Suprapubic skin (tissue), 3 donors: Measurements from ENCODE around the gene TBC1D1.

ENCODE experiments used
- POLR2A ChIP-seq, 2 donors: fragments of 450-650 bp; IDR thresholded peaks; one replicate each; pipeline ENCODE4 v1.6.1; 2017; ENCODE audit warnings: antibody characterized with exemption in 2 of 2, mild to moderate bottlenecking in 2 of 2, moderate library complexity in 2 of 2
- TF ChIP-seq, protein P1 (sequence below), 2 donors: fragments of 200-600 bp in 1 of 2; fragments of 450-650 bp in 1 of 2; sonication (generic) in 1 of 2; IDR thresholded peaks; one replicate each; pipeline ENCODE4 v1.5.1; 2016 to 2019; ENCODE audit warnings: antibody characterized with exemption in 2 of 2, mild to moderate bottlenecking in 1 of 2, moderate library complexity in 1 of 2

DNA sequence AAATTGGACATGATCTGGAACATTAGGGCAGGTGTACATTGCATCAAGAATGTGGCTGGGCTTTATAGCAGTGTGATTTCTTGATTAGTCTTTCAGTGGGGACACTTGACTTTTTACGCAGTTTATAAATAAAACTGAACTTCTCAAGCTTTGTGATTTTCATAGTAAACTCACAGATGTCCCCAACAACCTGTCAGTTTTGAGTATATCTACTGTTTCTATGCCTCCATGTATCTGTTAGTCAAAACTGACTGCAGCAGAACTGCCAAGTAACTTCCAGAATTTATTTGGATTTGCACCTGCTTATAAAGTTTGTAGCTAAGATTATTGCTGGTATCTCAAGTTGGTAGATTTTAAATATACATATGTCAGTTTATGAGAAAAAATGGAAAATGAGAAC lies 89.4 kb downstream of the TBC1D1 start:
- TF ChIP-seq, protein P1, sequence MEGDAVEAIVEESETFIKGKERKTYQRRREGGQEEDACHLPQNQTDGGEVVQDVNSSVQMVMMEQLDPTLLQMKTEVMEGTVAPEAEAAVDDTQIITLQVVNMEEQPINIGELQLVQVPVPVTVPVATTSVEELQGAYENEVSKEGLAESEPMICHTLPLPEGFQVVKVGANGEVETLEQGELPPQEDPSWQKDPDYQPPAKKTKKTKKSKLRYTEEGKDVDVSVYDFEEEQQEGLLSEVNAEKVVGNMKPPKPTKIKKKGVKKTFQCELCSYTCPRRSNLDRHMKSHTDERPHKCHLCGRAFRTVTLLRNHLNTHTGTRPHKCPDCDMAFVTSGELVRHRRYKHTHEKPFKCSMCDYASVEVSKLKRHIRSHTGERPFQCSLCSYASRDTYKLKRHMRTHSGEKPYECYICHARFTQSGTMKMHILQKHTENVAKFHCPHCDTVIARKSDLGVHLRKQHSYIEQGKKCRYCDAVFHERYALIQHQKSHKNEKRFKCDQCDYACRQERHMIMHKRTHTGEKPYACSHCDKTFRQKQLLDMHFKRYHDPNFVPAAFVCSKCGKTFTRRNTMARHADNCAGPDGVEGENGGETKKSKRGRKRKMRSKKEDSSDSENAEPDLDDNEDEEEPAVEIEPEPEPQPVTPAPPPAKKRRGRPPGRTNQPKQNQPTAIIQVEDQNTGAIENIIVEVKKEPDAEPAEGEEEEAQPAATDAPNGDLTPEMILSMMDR (IDR thresholded peaks at IDR 0.05) = no peak
- no peak for TF ChIP-seq POLR2A (IDR thresholded peaks at IDR 0.05)
